Neuronal stem cell (in vitro differentiated cells): ENCODE results near the gene DHX57. TPM values are rescaled to one million over a fixed set of nuclear protein-coding genes. Genes with fewer than 3 reads are reported as not detected.

ENCODE experiments used
- DNase-seq: peaks from one replicate; pipeline ENCODE4 v3.0.0-alpha.2; 2013; ENCODE audit warnings: low spot score
- H2AFZ ChIP-seq: one replicate; pipeline ENCODE4 v1.6.1; 2013; ENCODE audit warnings: mild to moderate bottlenecking, low read length, inconsistent platforms
- H2AK5ac ChIP-seq: 2 replicates; pipeline ENCODE4 v1.6.1; 2013; ENCODE audit warnings: low read depth, mild to moderate bottlenecking, inconsistent platforms, low read length, moderate library complexity, mixed read lengths
- H2BK120ac ChIP-seq: 2 replicates; pipeline ENCODE4 v1.6.1; 2013; ENCODE audit warnings: low read depth, mild to moderate bottlenecking, inconsistent platforms, low read length, moderate library complexity, mixed read lengths
- H2BK12ac ChIP-seq: one replicate; pipeline ENCODE4 v1.6.1; 2013; ENCODE audit warnings: low read length, inconsistent platforms
- H2BK15ac ChIP-seq: 2 replicates; pipeline ENCODE4 v1.6.1; 2013; ENCODE audit warnings: mild to moderate bottlenecking, low read length, inconsistent platforms, mixed read lengths
- H2BK5ac ChIP-seq: one replicate; pipeline ENCODE4 v1.6.1; 2013; ENCODE audit warnings: inconsistent platforms, mild to moderate bottlenecking, low read length, moderate library complexity
- H3K14ac ChIP-seq: one replicate; pipeline ENCODE4 v1.6.1; 2013; ENCODE audit warnings: low read length, inconsistent platforms
- H3K18ac ChIP-seq: 2 replicates; pipeline ENCODE4 v1.6.1; 2013; ENCODE audit warnings: low read length, inconsistent platforms
- H3K23ac ChIP-seq: 2 replicates; pipeline ENCODE4 v1.6.1; 2013; ENCODE audit warnings: low read depth, mild to moderate bottlenecking, mixed read lengths, low read length, inconsistent platforms; ENCODE audit not compliant: poor library complexity
- H3K27ac ChIP-seq: replicated peaks from 3 replicates; pipeline ENCODE4 v1.5.1; 2013; ENCODE audit warnings: low read length, inconsistent platforms
- H3K27me3 ChIP-seq, 3 experiments: 2 replicates each; pipeline ENCODE4 v1.6.1; 2013; ENCODE audit warnings: low read length in 3 of 3, mild to moderate bottlenecking in 2 of 3, inconsistent platforms in 1 of 3, low read depth in 1 of 3, mixed read lengths in 1 of 3, moderate library complexity in 1 of 3; ENCODE audit not compliant: control insufficient read depth in 3 of 3, insufficient read depth in 3 of 3
- H3K36me3 ChIP-seq, 2 donors: replicated peaks in 1 of 2; 2 replicates each; pipeline ENCODE4 v1.6.1; 2013; ENCODE audit warnings: low read length in 2 of 2; ENCODE audit not compliant: control insufficient read depth in 2 of 2, insufficient read depth in 2 of 2
- H3K4ac ChIP-seq: 2 replicates; pipeline ENCODE4 v1.6.1; 2013; ENCODE audit warnings: inconsistent platforms, mild to moderate bottlenecking, low read length, moderate library complexity
- H3K4me1 ChIP-seq, 2 donors: 1 replicate in 1 of 2; 2 replicates in 1 of 2; pipeline ENCODE4 v1.6.1; 2013; ENCODE audit warnings: low read length in 2 of 2, low read depth in 1 of 2; ENCODE audit not compliant: control insufficient read depth in 2 of 2, insufficient read depth in 1 of 2
- H3K4me2 ChIP-seq: one replicate; pipeline ENCODE4 v1.6.1; 2013; ENCODE audit warnings: mild to moderate bottlenecking, low read length, inconsistent platforms; ENCODE audit not compliant: insufficient read depth, poor library complexity, severe bottlenecking
- H3K4me3 ChIP-seq, 2 donors: 2 replicates each; pipeline ENCODE4 v1.5.1; 2013; ENCODE audit warnings: low read length in 2 of 2, mild to moderate bottlenecking in 2 of 2, inconsistent platforms in 1 of 2, moderate library complexity in 1 of 2
- H3K79me1 ChIP-seq: one replicate; pipeline ENCODE4 v1.6.1; 2013; ENCODE audit warnings: low read depth, mild to moderate bottlenecking, inconsistent platforms, low read length, moderate library complexity
- H3K9ac ChIP-seq: one replicate; pipeline ENCODE4 v1.6.1; 2013; ENCODE audit warnings: mild to moderate bottlenecking, low read depth, low read length, inconsistent platforms; ENCODE audit not compliant: poor library complexity
- H3K9me3 ChIP-seq, 2 donors: replicated peaks in 1 of 2; 2 replicates each; pipeline versions ENCODE3 to v1.6.1; 2013; ENCODE audit warnings: low read length in 2 of 2, mild to moderate bottlenecking in 2 of 2, inconsistent platforms in 1 of 2, low read depth in 1 of 2, mixed read lengths in 1 of 2, moderate library complexity in 1 of 2; ENCODE audit not compliant: control insufficient read depth in 2 of 2, insufficient read depth in 1 of 2
- H4K8ac ChIP-seq: one replicate; pipeline ENCODE4 v1.6.1; 2013; ENCODE audit warnings: low read depth, mild to moderate bottlenecking, inconsistent platforms, low read length, moderate library complexity
- H4K91ac ChIP-seq: one replicate; pipeline ENCODE4 v1.6.1; 2013; ENCODE audit warnings: low read length, low read depth, mild to moderate bottlenecking, inconsistent platforms; ENCODE audit not compliant: poor library complexity
- WGBS, 2 donors: extraction: QIAGEN DNeasy Blood & Tissue Kit; methylation state at CpG; one replicate each; pipeline ENCODE4 v1.1.7; 2013; ENCODE audit warnings: missing lambda C conversion rate in 2 of 2, mixed read lengths in 1 of 2; ENCODE audit not compliant: insufficient read length in 2 of 2, insufficient replicate concordance in 1 of 2; ENCODE audit errors: extremely low coverage in 2 of 2; 5-methylcytosine and 5-hydroxymethylcytosine counted together
- polyA plus RNA-seq, 2 experiments: library from polyadenylated mRNA; stranded (reverse); fragments of 200-250 nt; gene quantifications; one replicate each; pipeline ENCODE4 v1.2.3, GENCODE V29; 2013

Gene DHX57
- 14.4 TPM for polyA plus RNA-seq (2013, experiment 1 of 2)
- polyA plus RNA-seq (2013, experiment 2 of 2): 14.9 TPM

GRCh38 chr2:38875576-38876367 is at the start of gene DHX57, which contains the start of gene MORN2:
DHX57 (minus strand) TSS chr2:38875934; CDS start chr2:38868405, 7,529 bp downstream.
MORN2 (plus strand) TSS chr2:38875976.
- Histone ChIP-seq H3K4me1 (peaks cover 0 to 4% of the 10 kb centered on the region in 2 donors), H3K9me3 (peaks cover 0 to 8% of the 10 kb centered on the region in 2 donors), H2BK12ac (peak within 1 kb of the TSS; percentile 65), H3K23ac (peak within 1 kb of the TSS; percentile 94), H3K79me1 (peaks cover 5% of the 10 kb centered on the region), H2BK120ac (no peak within 1 kb of the TSS), H3K4me3 (peak within 1 kb of the TSS; percentile 96 to 98), H3K27me3 (no peaks in the 10 kb centered on the region), H3K36me3 (peaks cover 0 to 2% of the 10 kb centered on the region in 2 donors), H2AK5ac (peak within 1 kb of the TSS; percentile 19), H2BK15ac (peak within 1 kb of the TSS; percentile 82), H3K4me2 (peak within 1 kb of the TSS; percentile 95), H2BK5ac (peak within 1 kb of the TSS; percentile 55), H2AFZ (peak within 1 kb of the TSS; percentile 98), H3K14ac (peak within 1 kb of the TSS; percentile 78), H4K91ac (no peak within 1 kb of the TSS), H3K27ac (no peak within 1 kb of the TSS), H3K9ac (peak within 1 kb of the TSS; percentile 99), H3K18ac (peak within 1 kb of the TSS; percentile 96), H4K8ac (peak within 1 kb of the TSS; percentile 87), H3K4ac (no peak within 1 kb of the TSS)
- WGBS, 2 donors: no CpG with 5 or more reads among the region's 52 CpGs
- DNase-seq: peak; percentile 68

- H3K9ac ChIP-seq: no peak overlapping the region
- H2BK120ac ChIP-seq: no peak overlapping the region
- no peaks in the 10 kb centered on the region for H3K27me3 ChIP-seq
- H2BK5ac ChIP-seq: no peak overlapping the region
- H3K4me1 ChIP-seq: no peaks in the 10 kb centered on the region
- no peak overlapping the region for H3K23ac ChIP-seq
- H3K79me1 ChIP-seq: no peaks in the 10 kb centered on the region
- no peak overlapping the region for H2BK15ac ChIP-seq
- no peak overlapping the region for H3K4me3 ChIP-seq
- no peak overlapping the region for H3K27ac ChIP-seq
- no peak overlapping the region for H4K8ac ChIP-seq
- no peak overlapping the region for H3K4ac ChIP-seq
- H4K91ac ChIP-seq: no peak overlapping the region
- no peak overlapping the region for H2AK5ac ChIP-seq
- no peaks in the 10 kb centered on the region for H3K36me3 ChIP-seq
- DNase-seq: no peak
- no peak overlapping the region for H3K14ac ChIP-seq
- H2BK12ac ChIP-seq: no peak overlapping the region
- no peak overlapping the region for H3K4me2 ChIP-seq
- no peak overlapping the region for H2AFZ ChIP-seq
- no peaks in the 10 kb centered on the region for H3K9me3 ChIP-seq
- WGBS, 2 donors: no CpG with 5 or more reads among the region's 2 CpGs
- no peak overlapping the region for H3K18ac ChIP-seq
These were observed 47.2 kb upstream of the DHX57 start for GRCh38 chr2:38922902-38923301.

- Histone ChIP-seq H3K79me1 (no peaks in the 10 kb centered on the region), H2BK120ac (no peak overlapping the region), H3K9me3 (no peaks in the 10 kb centered on the region), H3K27ac (no peak overlapping the region), H3K9ac (no peak overlapping the region), H2BK5ac (no peak overlapping the region), H3K23ac (no peak overlapping the region), H3K36me3 (no peaks in the 10 kb centered on the region), H3K18ac (no peak overlapping the region), H4K8ac (no peak overlapping the region), H2AFZ (no peak overlapping the region), H2BK12ac (no peak overlapping the region), H2BK15ac (no peak overlapping the region), H3K4me2 (no peak overlapping the region), H2AK5ac (no peak overlapping the region), H3K4me1 (no peaks in the 10 kb centered on the region), H3K27me3 (no peaks in the 10 kb centered on the region), H3K4me3 (no peak overlapping the region), H3K4ac (no peak overlapping the region), H4K91ac (no peak overlapping the region), H3K14ac (no peak overlapping the region)
- no CpG with 5 or more reads among the region's 4 CpGs for WGBS, 2 donors
- DNase-seq: no peak
These were observed 46.7 kb upstream of the DHX57 start for GRCh38 chr2:38922389-38922788.

- Histone ChIP-seq H2BK120ac (no peak overlapping the region), H3K4ac (no peak overlapping the region), H3K27me3 (no peaks in the 10 kb centered on the region), H3K4me1 (no peaks in the 10 kb centered on the region), H3K23ac (no peak overlapping the region), H4K8ac (no peak overlapping the region), H3K36me3 (no peaks in the 10 kb centered on the region), H3K9ac (no peak overlapping the region), H2BK5ac (no peak overlapping the region), H2BK12ac (no peak overlapping the region), H3K18ac (no peak overlapping the region), H2AK5ac (no peak overlapping the region), H3K27ac (no peak overlapping the region), H3K14ac (no peak overlapping the region), H3K9me3 (no peaks in the 10 kb centered on the region), H2BK15ac (no peak overlapping the region), H3K4me3 (no peak overlapping the region), H3K79me1 (no peaks in the 10 kb centered on the region), H3K4me2 (no peak overlapping the region), H2AFZ (no peak overlapping the region), H4K91ac (no peak overlapping the region)
- no peak for DNase-seq
- no CpG with 5 or more reads among the region's 1 CpG for WGBS, 2 donors
These were observed 36.9 kb upstream of the DHX57 start for GRCh38 chr2:38912619-38913018.
